ENCODE data around the gene MARF1. TPM values are rescaled to one million over a fixed set of nuclear protein-coding genes. Genes with fewer than 3 reads are reported as not detected.

MARF1 gene
- total RNA-seq, 1 experiment from 2014 or later = 59.4 TPM

DNA sequence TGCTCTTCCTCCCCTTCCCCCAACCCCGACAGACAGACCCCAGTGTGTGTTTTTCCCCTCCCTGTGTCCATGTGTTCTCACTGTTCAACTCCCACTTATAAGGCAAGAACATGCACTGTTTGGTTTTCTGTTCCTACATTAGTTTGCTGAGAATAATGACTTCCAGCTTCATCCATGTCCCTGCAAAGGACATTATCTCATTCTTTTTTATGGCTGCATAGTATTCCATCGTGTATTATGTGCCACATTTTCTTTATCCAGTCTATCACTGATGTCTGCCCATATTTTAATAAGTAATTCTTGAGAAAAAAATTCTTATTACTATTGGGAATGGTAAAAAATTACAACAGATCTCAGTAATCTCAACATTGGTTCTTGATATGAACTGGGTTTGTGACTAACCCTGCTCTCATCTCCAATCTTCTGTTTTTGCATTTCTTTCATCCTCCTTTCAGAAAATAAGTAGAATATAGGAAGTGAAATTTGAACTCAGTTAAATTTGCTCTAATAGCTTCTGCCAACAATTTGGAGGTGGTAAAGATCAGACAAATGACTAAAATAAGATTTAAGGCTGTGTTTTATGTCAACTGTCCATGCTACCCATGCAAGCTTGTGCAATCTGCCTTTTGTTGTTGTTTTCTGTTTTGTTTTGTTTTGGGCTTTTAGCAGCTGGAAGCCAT is 11.1 kb downstream of the MARF1 start:
- intact Hi-C loops (cut with micrococcal nuclease) = no loop called here
- Histone ChIP-seq H2AFZ (ENCODE audit: low read depth, low read length, poor library complexity, severe bottlenecking) (no peak overlapping the region), H3K4me2 (ENCODE audit: low read length) (no peak overlapping the region), H3K4me3 (replicated peaks in 1 of 2; ENCODE audit: low read depth in 1 of 2, low read length in 2 of 2) (no peak overlapping the region), H3K9me3 (ENCODE audit: control insufficient read depth in 1 of 2, insufficient read depth in 1 of 2, low read depth in 1 of 2, low read length in 2 of 2) (no peaks in the 10 kb centered on the region), H3K36me3 (ENCODE audit: control insufficient read depth in 1 of 2, insufficient read depth in 2 of 2, low read length in 2 of 2) (peaks cover 19 to 48% of the 10 kb centered on the region in 2 experiments), H4K20me1 (ENCODE audit: insufficient read depth) (no peaks in the 10 kb centered on the region), H3K4me1 (ENCODE audit: control insufficient read depth in 1 of 2, insufficient read depth in 2 of 2, low read length in 2 of 2) (no peaks in the 10 kb centered on the region), H3K79me2 (ENCODE audit: insufficient read depth, low read length) (no peaks in the 10 kb centered on the region), H3K27me3 (ENCODE audit: insufficient read depth, low read length) (no peaks in the 10 kb centered on the region), H3K9ac (ENCODE audit: low read length) (no peak overlapping the region), H3K9me2 (ENCODE audit: insufficient read depth) (no peaks in the 10 kb centered on the region), H3K27ac (ENCODE audit: low read depth, low read length) (no peak overlapping the region)
- TF ChIP-seq, protein P1, sequence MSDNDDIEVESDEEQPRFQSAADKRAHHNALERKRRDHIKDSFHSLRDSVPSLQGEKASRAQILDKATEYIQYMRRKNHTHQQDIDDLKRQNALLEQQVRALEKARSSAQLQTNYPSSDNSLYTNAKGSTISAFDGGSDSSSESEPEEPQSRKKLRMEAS (IDR thresholded peaks at IDR 0.05) = no peak
- TF ChIP-seq SIN3A (IDR thresholded peaks at IDR 0.05; ENCODE audit: low read depth) = no peak
- no peak for TF ChIP-seq CEBPB (IDR thresholded peaks at IDR 0.05; ENCODE audit: low read depth)
- no peak for TF ChIP-seq FOSL1 (IDR thresholded peaks at IDR 0.05; ENCODE audit: low read depth)
- TF ChIP-seq POLR2AphosphoS5 (IDR thresholded peaks at IDR 0.05; ENCODE audit: low read depth, low read length) = no peak
- TF ChIP-seq RAD21 (IDR thresholded peaks at IDR 0.05; ENCODE audit: low read depth) = no peak
- TF ChIP-seq EZH2 (IDR thresholded peaks at IDR 0.05) = no peak
- no peak for TF ChIP-seq POLR2A (IDR thresholded peaks at IDR 0.05; ENCODE audit: borderline replicate concordance, extremely low read depth, insufficient read depth, insufficient read length)
- no peak for TF ChIP-seq CBX3 (IDR thresholded peaks at IDR 0.05; ENCODE audit: low read depth)
- TF ChIP-seq, protein P2, sequence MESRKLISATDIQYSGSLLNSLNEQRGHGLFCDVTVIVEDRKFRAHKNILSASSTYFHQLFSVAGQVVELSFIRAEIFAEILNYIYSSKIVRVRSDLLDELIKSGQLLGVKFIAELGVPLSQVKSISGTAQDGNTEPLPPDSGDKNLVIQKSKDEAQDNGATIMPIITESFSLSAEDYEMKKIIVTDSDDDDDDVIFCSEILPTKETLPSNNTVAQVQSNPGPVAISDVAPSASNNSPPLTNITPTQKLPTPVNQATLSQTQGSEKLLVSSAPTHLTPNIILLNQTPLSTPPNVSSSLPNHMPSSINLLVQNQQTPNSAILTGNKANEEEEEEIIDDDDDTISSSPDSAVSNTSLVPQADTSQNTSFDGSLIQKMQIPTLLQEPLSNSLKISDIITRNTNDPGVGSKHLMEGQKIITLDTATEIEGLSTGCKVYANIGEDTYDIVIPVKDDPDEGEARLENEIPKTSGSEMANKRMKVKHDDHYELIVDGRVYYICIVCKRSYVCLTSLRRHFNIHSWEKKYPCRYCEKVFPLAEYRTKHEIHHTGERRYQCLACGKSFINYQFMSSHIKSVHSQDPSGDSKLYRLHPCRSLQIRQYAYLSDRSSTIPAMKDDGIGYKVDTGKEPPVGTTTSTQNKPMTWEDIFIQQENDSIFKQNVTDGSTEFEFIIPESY (IDR thresholded peaks at IDR 0.05; ENCODE audit: extremely low read depth, insufficient replicate concordance, low read length) = no peak
- TF ChIP-seq ZFX (IDR thresholded peaks at IDR 0.05) = no peak
- TF ChIP-seq, protein P3, sequence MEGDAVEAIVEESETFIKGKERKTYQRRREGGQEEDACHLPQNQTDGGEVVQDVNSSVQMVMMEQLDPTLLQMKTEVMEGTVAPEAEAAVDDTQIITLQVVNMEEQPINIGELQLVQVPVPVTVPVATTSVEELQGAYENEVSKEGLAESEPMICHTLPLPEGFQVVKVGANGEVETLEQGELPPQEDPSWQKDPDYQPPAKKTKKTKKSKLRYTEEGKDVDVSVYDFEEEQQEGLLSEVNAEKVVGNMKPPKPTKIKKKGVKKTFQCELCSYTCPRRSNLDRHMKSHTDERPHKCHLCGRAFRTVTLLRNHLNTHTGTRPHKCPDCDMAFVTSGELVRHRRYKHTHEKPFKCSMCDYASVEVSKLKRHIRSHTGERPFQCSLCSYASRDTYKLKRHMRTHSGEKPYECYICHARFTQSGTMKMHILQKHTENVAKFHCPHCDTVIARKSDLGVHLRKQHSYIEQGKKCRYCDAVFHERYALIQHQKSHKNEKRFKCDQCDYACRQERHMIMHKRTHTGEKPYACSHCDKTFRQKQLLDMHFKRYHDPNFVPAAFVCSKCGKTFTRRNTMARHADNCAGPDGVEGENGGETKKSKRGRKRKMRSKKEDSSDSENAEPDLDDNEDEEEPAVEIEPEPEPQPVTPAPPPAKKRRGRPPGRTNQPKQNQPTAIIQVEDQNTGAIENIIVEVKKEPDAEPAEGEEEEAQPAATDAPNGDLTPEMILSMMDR (IDR thresholded peaks at IDR 0.05 in 2 of 3, conservative IDR thresholded peaks at IDR 0.05 in 1 of 3; ENCODE audit: borderline replicate concordance in 1 of 3, insufficient read depth in 1 of 3, low read depth in 2 of 3, low read length in 2 of 3) = no peak
- no peak for TF ChIP-seq YY1 (IDR thresholded peaks at IDR 0.05; ENCODE audit: extremely low read depth, insufficient replicate concordance, low read depth, low read length)
- TF ChIP-seq, protein P4, sequence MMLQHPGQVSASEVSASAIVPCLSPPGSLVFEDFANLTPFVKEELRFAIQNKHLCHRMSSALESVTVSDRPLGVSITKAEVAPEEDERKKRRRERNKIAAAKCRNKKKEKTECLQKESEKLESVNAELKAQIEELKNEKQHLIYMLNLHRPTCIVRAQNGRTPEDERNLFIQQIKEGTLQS (IDR thresholded peaks at IDR 0.05) = no peak
- DNase-seq (ENCODE audit: low read depth, low spot score) (no peak), ATAC-seq (no peak)
- ChIA-PET CTCF (no interaction called here), POLR2A (interaction anchor here (0.6 kb wide), 1 partner anchor 38 kb away, joined by 4 read pairs; no protein-coding TSS in a partner anchor), RAD21 (ENCODE audit: low non-redundant PET in 1 of 2, low total read pairs in 2 of 2, uncharacterized antibody in 2 of 2, unreplicated experiment in 2 of 2) (no interaction called here)
- no TSS peak for BruUV-seq (replicated peaks)

Measured in HCT116 (cell line).